Gastrocnemius medialis (tissue), 4 donors: ENCODE data around the gene RHBDL1. TPM values are rescaled to one million over a fixed set of nuclear protein-coding genes. Genes with fewer than 3 reads are reported as not detected.

ENCODE experiments used
- ATAC-seq, 2 donors: fragments of 150-250 bp; one replicate each; pipeline ENCODE4 v1.9.1; 2016
- DNase-seq, 2 donors: peaks; one replicate each; pipeline ENCODE4 v3.0.0-alpha.2; 2019
- H3K27ac ChIP-seq, 4 donors: fragments of 200-600 bp; sonication (generic); 1 replicate in 1 of 4; 2 replicates in 3 of 4; pipeline ENCODE4 v1.5.1; 2016 to 2018; ENCODE audit warnings: mild to moderate bottlenecking in 2 of 4, moderate library complexity in 1 of 4
- H3K27me3 ChIP-seq, 3 donors: fragments of 200-600 bp; sonication (generic) in 2 of 3; 1 replicate in 1 of 3; 2 replicates in 2 of 3; pipeline versions ENCODE4 v1.5.1 to v1.6.0; 2016 to 2019; ENCODE audit warnings: mild to moderate bottlenecking in 1 of 3, moderate library complexity in 1 of 3
- H3K36me3 ChIP-seq, 2 donors: fragments of 200-600 bp; sonication (generic) in 1 of 2; one replicate each; pipeline ENCODE4 v1.5.1; 2017 to 2018
- H3K4me1 ChIP-seq, 2 donors: fragments of 200-600 bp; sonication (generic) in 1 of 2; one replicate each; pipeline ENCODE4 v1.5.1; 2016 to 2017; ENCODE audit warnings: mild to moderate bottlenecking in 2 of 2
- H3K4me3 ChIP-seq, 4 donors: fragments of 200-600 bp; sonication (generic) in 3 of 4; 1 replicate in 1 of 4; 2 replicates in 3 of 4; pipeline ENCODE4 v1.5.1; 2016 to 2019; ENCODE audit warnings: mild to moderate bottlenecking in 2 of 4
- H3K9me3 ChIP-seq, 3 donors: fragments of 200-600 bp; sonication (generic) in 2 of 3; 1 replicate in 1 of 3; 2 replicates in 2 of 3; pipeline ENCODE4 v1.5.1; 2016 to 2019
- POLR2A ChIP-seq, 2 donors: fragments of 450-650 bp; IDR thresholded peaks; one replicate each; pipeline ENCODE4 v1.6.1; 2017; ENCODE audit warnings: antibody characterized with exemption in 2 of 2, mild to moderate bottlenecking in 2 of 2, moderate library complexity in 2 of 2
- in situ Hi-C, 4 donors: fragments of 200-750 bp; cut with MboI; loops; one replicate each; pipeline versions ENCODE4 v1.15.0 to v1.8.0; 2017; ENCODE audit warnings: low sequenced_read_pairs in 4 of 4
- intact Hi-C: fragments of 100-400 bp; cut with DNase I; formaldehyde crosslinking; loops from one replicate; pipeline ENCODE4 v1.15.1; 2023; ENCODE audit warnings: low total_unique reads
- total RNA-seq, 4 donors: library from RNA; depleted of rRNA; stranded (reverse); fragments of >200 nt; gene quantifications; one replicate each; pipeline versions ENCODE4 v1.1.0 to v1.2.3, GENCODE V29; 2016
- TF ChIP-seq, protein P1 (sequence below), 5 experiments: fragments of 450-650 bp in 3 of 5; fragments of 200-600 bp in 2 of 5; sonication (generic) in 2 of 5; IDR thresholded peaks in 4 of 5; conservative IDR thresholded peaks in 1 of 5; 1 replicate in 4 of 5; 2 replicates in 1 of 5; pipeline ENCODE4 v1.5.1; 2016 to 2019; ENCODE audit warnings: antibody characterized with exemption in 5 of 5, mild to moderate bottlenecking in 3 of 5, moderate library complexity in 3 of 5

RHBDL1 gene
- under 1 TPM in 1 of 4 donors, not detected in 3; 0.31 TPM for total RNA-seq

DNA sequence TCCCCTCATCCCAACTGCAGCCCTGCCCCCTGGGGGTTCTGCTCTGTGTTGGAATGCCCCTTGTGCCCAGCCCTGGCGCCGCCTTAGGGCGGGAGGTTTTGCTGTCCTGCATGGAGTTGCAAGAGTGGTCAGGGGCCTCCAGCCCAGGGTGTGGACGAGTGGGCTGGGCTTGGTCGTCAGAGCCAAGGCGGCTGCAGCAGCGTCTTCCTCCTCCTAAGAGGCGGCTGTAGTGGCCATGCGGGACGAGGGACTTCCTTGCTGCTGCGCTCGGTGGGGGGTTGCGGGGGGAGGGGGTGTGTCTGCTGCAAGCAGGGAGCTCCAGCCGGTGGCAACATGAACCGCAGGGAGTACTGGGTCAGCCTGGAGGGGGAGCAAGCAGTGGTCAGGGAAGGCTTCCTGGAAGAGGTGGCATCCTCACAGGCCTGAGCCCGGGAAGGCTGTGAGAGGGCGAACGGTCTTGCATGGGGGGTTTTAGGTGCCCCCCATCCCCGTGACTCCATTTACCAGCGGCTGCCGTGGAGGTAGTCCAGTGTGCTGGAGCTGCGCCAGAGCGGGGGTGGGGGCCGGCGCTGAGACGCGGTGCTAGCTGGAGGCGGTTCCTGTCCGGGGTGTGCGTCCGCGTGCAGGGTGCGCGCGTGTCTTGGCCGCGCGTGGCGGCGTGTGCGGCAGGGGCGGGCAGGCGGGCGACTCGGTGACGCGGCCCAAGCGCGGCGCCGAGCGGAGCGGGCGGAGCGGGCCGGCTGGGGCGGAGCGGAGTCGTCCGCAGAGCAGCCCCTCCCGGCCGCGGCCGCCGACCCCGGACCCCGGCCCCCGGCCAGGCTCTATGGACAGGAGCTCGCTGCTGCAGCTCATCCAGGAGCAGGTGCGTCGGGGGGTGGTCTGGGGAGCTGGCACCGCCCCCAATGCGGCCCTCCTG lies at the start of gene RHBDL1:
RHBDL1 (plus strand) TSS at position 704 of the 916 bp plus-strand sequence; CDS start at position 824, 120 bp downstream.
- Histone ChIP-seq H3K27ac (no peak within 1 kb of the TSS), H3K9me3 (no peaks in the 10 kb centered on the region), H3K36me3 (peaks cover 0 to 35% of the 10 kb centered on the region in 2 donors), H3K4me1 (peaks cover 0 to 8% of the 10 kb centered on the region in 2 donors), H3K4me3 (peak within 1 kb of the TSS in 3 of 4 donors; percentile 21 to 34 (median 24)), H3K27me3 (no peaks in the 10 kb centered on the region)
- intact Hi-C loops (no loop called here), in situ Hi-C loops (no loop called here)
- TF ChIP-seq, protein P1, sequence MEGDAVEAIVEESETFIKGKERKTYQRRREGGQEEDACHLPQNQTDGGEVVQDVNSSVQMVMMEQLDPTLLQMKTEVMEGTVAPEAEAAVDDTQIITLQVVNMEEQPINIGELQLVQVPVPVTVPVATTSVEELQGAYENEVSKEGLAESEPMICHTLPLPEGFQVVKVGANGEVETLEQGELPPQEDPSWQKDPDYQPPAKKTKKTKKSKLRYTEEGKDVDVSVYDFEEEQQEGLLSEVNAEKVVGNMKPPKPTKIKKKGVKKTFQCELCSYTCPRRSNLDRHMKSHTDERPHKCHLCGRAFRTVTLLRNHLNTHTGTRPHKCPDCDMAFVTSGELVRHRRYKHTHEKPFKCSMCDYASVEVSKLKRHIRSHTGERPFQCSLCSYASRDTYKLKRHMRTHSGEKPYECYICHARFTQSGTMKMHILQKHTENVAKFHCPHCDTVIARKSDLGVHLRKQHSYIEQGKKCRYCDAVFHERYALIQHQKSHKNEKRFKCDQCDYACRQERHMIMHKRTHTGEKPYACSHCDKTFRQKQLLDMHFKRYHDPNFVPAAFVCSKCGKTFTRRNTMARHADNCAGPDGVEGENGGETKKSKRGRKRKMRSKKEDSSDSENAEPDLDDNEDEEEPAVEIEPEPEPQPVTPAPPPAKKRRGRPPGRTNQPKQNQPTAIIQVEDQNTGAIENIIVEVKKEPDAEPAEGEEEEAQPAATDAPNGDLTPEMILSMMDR (IDR thresholded peaks at IDR 0.05 in 4 of 5, conservative IDR thresholded peaks at IDR 0.05 in 1 of 5): no peak
- TF ChIP-seq POLR2A (IDR thresholded peaks at IDR 0.05): no peak
- ATAC-seq (no peak), DNase-seq (no peak)

DNA sequence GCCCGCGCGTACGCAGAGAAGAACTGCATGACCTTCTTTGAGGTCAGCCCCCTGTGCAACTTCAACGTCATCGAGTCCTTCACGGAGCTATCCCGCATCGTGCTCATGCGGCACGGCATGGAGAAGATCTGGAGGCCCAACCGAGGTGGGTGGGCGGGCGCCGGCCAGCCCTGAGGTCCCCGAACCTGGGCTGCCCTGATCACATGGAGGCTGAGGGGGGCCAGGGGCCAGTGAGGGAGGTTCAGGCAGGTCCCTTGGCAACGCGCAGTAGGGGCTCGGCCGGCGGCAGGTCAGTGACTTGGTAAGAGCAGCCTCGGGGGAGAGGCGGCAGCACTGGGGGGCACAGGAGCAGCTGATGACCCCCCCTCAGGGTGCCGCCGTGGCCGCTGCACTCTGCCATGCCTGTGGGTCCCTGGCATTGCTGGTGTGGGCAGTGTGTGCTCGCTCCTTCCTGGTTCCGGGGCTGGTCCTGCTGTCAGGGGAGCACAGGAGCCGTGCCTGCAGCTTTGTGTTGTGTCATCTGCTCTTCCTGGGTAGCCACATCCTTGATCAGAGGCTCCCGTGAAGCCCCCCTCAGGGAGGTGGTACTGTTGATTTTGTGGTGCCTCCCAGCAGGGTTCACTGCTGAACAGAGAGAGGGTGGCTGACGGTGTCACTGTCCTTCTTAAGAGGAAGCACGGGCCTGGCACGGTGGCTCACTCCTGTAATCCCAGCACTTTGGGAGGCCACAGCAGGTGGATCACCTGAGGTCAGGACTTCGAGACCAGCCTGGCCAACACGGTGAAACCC lies 49.3 kb upstream of the RHBDL1 start:
- Histone ChIP-seq H3K4me3 (no peak overlapping the region), H3K27ac (no peak overlapping the region), H3K36me3 (peaks cover 0 to 11% of the 10 kb centered on the region in 2 donors), H3K4me1 (peaks cover 11% of the 10 kb centered on the region in 2 donors), H3K27me3 (no peaks in the 10 kb centered on the region), H3K9me3 (no peaks in the 10 kb centered on the region)
- in situ Hi-C loops (no loop called here), intact Hi-C loops (no loop called here)
- DNase-seq (no peak), ATAC-seq (no peak)
- no peak for TF ChIP-seq POLR2A (IDR thresholded peaks at IDR 0.05)
- TF ChIP-seq, protein P1 (IDR thresholded peaks at IDR 0.05 in 4 of 5, conservative IDR thresholded peaks at IDR 0.05 in 1 of 5): no peak

GRCh38 chr16:626787-627453 lies 48.6 kb upstream of the RHBDL1 start:
- peaks cover 0 to 11% of the 10 kb centered on the region in 2 donors for H3K36me3 ChIP-seq
- peak; percentile 42 to 56 for ATAC-seq
- H3K27ac ChIP-seq: peak overlapping the region in 1 of 4 donors; percentile 24
- peaks cover 11 to 12% of the 10 kb centered on the region in 2 donors for H3K4me1 ChIP-seq
- no peaks in the 10 kb centered on the region for H3K9me3 ChIP-seq
- TF ChIP-seq POLR2A (IDR thresholded peaks at IDR 0.05): no peak
- TF ChIP-seq, protein P1 (IDR thresholded peaks at IDR 0.05 in 4 of 5, conservative IDR thresholded peaks at IDR 0.05 in 1 of 5): no peak
- no peaks in the 10 kb centered on the region for H3K27me3 ChIP-seq
- intact Hi-C loops (no loop called here), in situ Hi-C loops (no loop called here)
- no peak overlapping the region for H3K4me3 ChIP-seq
- peak in 1 of 2 donors; percentile 68 for DNase-seq

DNA sequence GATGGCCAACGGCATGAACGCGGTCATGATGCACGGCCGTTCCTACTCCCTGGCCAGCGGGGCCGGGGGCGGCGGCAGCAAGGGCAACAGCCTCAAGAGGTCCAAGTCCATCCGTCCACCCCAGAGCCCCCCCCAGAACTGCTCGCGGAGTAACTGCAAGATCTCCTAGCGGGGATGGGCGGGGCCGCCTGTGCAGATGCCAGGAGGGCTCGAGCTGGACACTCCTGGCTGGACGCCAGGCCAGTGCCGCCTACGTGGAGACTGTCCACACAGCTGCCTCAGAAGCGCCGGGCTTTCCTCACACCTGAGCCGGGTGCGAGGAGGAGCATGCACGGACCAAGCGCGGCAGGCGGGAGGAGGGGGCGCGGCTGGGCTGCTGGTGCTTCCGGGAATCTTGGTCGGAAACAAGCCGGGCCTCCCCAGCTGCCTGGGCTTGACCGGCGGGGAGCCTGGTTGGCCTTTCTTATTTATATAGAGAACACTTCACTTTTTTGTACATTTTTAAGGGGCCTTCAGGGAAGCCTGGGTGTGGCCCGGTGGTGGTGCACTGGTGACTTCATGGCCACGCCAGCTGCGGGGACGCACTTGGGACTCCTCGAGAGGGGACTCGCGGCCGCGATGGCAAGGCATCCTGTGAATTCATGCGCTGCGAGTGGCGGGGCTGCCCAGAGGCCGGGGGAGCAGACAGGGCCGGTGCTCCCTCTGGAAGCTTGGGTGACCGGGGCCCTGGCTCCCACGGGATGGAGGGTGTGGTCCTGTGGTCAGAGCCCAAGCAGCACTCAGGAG lies 47.8 kb upstream of the RHBDL1 start:
- ATAC-seq (peak; percentile 23 to 56), DNase-seq (peak in 1 of 2 donors; percentile 79)
- in situ Hi-C loops (no loop called here), intact Hi-C loops (no loop called here)
- peaks cover 11 to 12% of the 10 kb centered on the region in 2 donors for H3K4me1 ChIP-seq
- peak overlapping the region in 2 of 4 donors; percentile 24 to 41 for H3K27ac ChIP-seq
- peaks cover 0 to 11% of the 10 kb centered on the region in 2 donors for H3K36me3 ChIP-seq
- no peak for TF ChIP-seq POLR2A (IDR thresholded peaks at IDR 0.05)
- TF ChIP-seq, protein P1 (IDR thresholded peaks at IDR 0.05 in 4 of 5, conservative IDR thresholded peaks at IDR 0.05 in 1 of 5): no peak
- H3K4me3 ChIP-seq: no peak overlapping the region
- no peaks in the 10 kb centered on the region for H3K27me3 ChIP-seq
- no peaks in the 10 kb centered on the region for H3K9me3 ChIP-seq
